ENCODE results near the gene OR4C11.

Gene OR4C11

DNA sequence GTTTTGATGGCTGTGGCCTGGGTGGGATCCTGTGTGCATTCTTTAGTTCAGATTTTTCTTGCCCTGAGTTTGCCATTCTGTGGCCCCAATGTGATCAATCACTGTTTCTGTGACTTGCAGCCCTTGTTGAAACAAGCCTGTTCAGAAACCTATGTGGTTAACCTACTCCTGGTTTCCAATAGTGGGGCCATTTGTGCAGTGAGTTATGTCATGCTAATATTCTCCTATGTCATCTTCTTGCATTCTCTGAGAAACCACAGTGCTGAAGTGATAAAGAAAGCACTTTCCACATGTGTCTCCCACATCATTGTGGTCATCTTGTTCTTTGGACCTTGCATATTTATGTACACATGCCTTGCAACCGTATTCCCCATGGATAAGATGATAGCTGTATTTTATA, 34.9 kb downstream of the OR4C11 start:
- Histone ChIP-seq H3K9me3 (ENCODE audit: control insufficient read depth, insufficient read depth, low read length) (peaks cover 7% of the 10 kb centered on the region; the same call in 1 of the 2 replicates), H4K20me1 (ENCODE audit: control insufficient read depth, insufficient read depth, low read depth, low read length) (no peaks in the 10 kb centered on the region), H3K9me2 (replicated peaks; ENCODE audit: control insufficient read depth, low read length) (no peaks in the 10 kb centered on the region), H3K27ac (ENCODE audit: low read depth, low read length) (no peak overlapping the region), H3K79me2 (ENCODE audit: control insufficient read depth, low read length) (no peaks in the 10 kb centered on the region), H3F3A (ENCODE audit: control insufficient read depth, insufficient read depth) (no peaks in the 10 kb centered on the region), H3K4me2 (ENCODE audit: low read length) (no peak overlapping the region), H3K36me3 (ENCODE audit: control insufficient read depth, low read length) (no peaks in the 10 kb centered on the region), H3K4me3 (ENCODE audit: low read length) (no peak overlapping the region), H3K4me1 (ENCODE audit: control insufficient read depth, low read length) (no peaks in the 10 kb centered on the region), H3K27me3 (ENCODE audit: control insufficient read depth, low read length) (no peaks in the 10 kb centered on the region)
- TF ChIP-seq EZH2phosphoT487 (IDR thresholded peaks at IDR 0.05; ENCODE audit: borderline replicate concordance, low read length): no peak
- TF ChIP-seq, protein P1, sequence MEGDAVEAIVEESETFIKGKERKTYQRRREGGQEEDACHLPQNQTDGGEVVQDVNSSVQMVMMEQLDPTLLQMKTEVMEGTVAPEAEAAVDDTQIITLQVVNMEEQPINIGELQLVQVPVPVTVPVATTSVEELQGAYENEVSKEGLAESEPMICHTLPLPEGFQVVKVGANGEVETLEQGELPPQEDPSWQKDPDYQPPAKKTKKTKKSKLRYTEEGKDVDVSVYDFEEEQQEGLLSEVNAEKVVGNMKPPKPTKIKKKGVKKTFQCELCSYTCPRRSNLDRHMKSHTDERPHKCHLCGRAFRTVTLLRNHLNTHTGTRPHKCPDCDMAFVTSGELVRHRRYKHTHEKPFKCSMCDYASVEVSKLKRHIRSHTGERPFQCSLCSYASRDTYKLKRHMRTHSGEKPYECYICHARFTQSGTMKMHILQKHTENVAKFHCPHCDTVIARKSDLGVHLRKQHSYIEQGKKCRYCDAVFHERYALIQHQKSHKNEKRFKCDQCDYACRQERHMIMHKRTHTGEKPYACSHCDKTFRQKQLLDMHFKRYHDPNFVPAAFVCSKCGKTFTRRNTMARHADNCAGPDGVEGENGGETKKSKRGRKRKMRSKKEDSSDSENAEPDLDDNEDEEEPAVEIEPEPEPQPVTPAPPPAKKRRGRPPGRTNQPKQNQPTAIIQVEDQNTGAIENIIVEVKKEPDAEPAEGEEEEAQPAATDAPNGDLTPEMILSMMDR (IDR thresholded peaks at IDR 0.05; ENCODE audit: low read depth, low read length, poor library complexity, severe bottlenecking): no peak

DNA sequence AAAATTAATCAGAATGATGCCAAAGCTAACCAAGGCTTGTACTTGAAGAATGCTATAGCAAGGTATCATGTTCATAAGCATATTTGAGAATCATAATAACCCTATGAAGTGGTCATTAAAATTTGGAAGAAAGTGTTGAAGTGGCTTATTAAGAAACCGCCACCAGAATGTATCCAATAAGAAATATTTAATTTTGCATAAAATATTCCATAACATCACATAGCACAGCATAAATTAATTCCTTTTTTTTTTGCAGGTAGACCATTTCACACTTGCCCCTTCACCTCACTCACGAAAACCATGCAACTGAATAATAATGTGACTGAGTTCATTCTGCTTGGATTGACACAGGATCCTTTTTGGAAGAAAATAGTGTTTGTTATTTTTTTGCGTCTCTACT, 35.6 kb downstream of the OR4C11 start, which contains the start of gene OR4C16:
Gene OR4C16, plus strand, starts transcription at position 301 of the 400 bp plus-strand sequence. Its CDS starts 0 bp downstream, at position 301.
- no peak for TF ChIP-seq EZH2phosphoT487 (IDR thresholded peaks at IDR 0.05; ENCODE audit: borderline replicate concordance, low read length)
- TF ChIP-seq, protein P1 (IDR thresholded peaks at IDR 0.05; ENCODE audit: low read depth, low read length, poor library complexity, severe bottlenecking): no peak
- no peak within 1 kb of the TSS for H3K4me3 ChIP-seq (ENCODE audit: low read length)
- no peaks in the 10 kb centered on the region for H3K79me2 ChIP-seq (ENCODE audit: control insufficient read depth, low read length)
- no peaks in the 10 kb centered on the region for H4K20me1 ChIP-seq (ENCODE audit: control insufficient read depth, insufficient read depth, low read depth, low read length)
- no peaks in the 10 kb centered on the region for H3F3A ChIP-seq (ENCODE audit: control insufficient read depth, insufficient read depth)
- H3K27ac ChIP-seq (ENCODE audit: low read depth, low read length): no peak within 1 kb of the TSS
- H3K4me1 ChIP-seq (ENCODE audit: control insufficient read depth, low read length): no peaks in the 10 kb centered on the region
- no peak within 1 kb of the TSS for H3K4me2 ChIP-seq (ENCODE audit: low read length)
- H3K9me2 ChIP-seq (replicated peaks; ENCODE audit: control insufficient read depth, low read length): no peaks in the 10 kb centered on the region
- no peaks in the 10 kb centered on the region for H3K27me3 ChIP-seq (ENCODE audit: control insufficient read depth, low read length)
- no peaks in the 10 kb centered on the region for H3K36me3 ChIP-seq (ENCODE audit: control insufficient read depth, low read length)
- H3K9me3 ChIP-seq (ENCODE audit: control insufficient read depth, insufficient read depth, low read length): peaks cover 4% of the 10 kb centered on the region; the same call in 1 of the 2 replicates

DNA sequence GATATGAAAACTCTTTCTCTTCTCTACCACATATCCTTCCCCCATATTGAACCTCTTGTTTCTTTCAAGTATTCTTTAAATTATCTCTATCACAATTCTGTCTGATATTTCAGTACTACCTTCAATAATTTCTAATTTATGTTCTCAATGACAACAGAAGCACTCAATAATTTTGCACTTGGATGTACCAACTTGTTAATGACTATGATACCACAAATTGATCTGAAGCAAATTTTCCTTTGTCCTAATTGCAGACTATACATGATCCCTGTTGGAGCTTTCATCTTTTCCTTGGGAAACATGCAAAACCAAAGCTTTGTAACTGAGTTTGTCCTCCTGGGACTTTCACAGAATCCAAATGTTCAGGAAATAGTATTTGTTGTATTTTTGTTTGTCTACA, 53.3 kb downstream of the OR4C11 start, which contains the start of gene OR4C15:
Gene OR4C15, plus strand, starts transcription at position 301 of the 400 bp plus-strand sequence. Its CDS starts 0 bp downstream, at position 301.
- H3K27ac ChIP-seq (ENCODE audit: low read depth, low read length): no peak within 1 kb of the TSS
- H3K4me3 ChIP-seq (ENCODE audit: low read length): no peak within 1 kb of the TSS
- no peaks in the 10 kb centered on the region for H4K20me1 ChIP-seq (ENCODE audit: control insufficient read depth, insufficient read depth, low read depth, low read length)
- H3F3A ChIP-seq (ENCODE audit: control insufficient read depth, insufficient read depth): no peaks in the 10 kb centered on the region
- TF ChIP-seq, protein P1 (IDR thresholded peaks at IDR 0.05; ENCODE audit: low read depth, low read length, poor library complexity, severe bottlenecking): no peak
- TF ChIP-seq EZH2phosphoT487 (IDR thresholded peaks at IDR 0.05; ENCODE audit: borderline replicate concordance, low read length): no peak
- H3K9me3 ChIP-seq (ENCODE audit: control insufficient read depth, insufficient read depth, low read length): peaks cover 5% of the 10 kb centered on the region; the same call in 1 of the 2 replicates
- no peak within 1 kb of the TSS for H3K4me2 ChIP-seq (ENCODE audit: low read length)
- no peaks in the 10 kb centered on the region for H3K9me2 ChIP-seq (replicated peaks; ENCODE audit: control insufficient read depth, low read length)
- H3K79me2 ChIP-seq (ENCODE audit: control insufficient read depth, low read length): no peaks in the 10 kb centered on the region
- H3K36me3 ChIP-seq (ENCODE audit: control insufficient read depth, low read length): no peaks in the 10 kb centered on the region
- no peaks in the 10 kb centered on the region for H3K4me1 ChIP-seq (ENCODE audit: control insufficient read depth, low read length)
- no peaks in the 10 kb centered on the region for H3K27me3 ChIP-seq (ENCODE audit: control insufficient read depth, low read length)
